ENCODE results near the gene PARVB. TPM values are rescaled to one million over a fixed set of nuclear protein-coding genes. Genes with fewer than 3 reads are reported as not detected.

PARVB gene
- total RNA-seq, 1 experiment from 2014 or later = 35.3 TPM

GRCh38 chr22:44211256-44211945 lies 187.3 kb downstream of the PARVB start:
- Histone ChIP-seq H2AFZ (no peak overlapping the region), H3K4me1 (replicated peaks; ENCODE audit: insufficient read depth) (no peaks in the 10 kb centered on the region), H3K9me3 (ENCODE audit: insufficient read depth, low read depth) (peaks cover 10% of the 10 kb centered on the region; the same call in 1 of the 2 replicates), H3K27me3 (ENCODE audit: insufficient read depth, low read depth) (peaks cover 35% of the 10 kb centered on the region; the same call in 1 of the 2 replicates), H3K79me2 (ENCODE audit: low read depth) (no peaks in the 10 kb centered on the region), H3K9me2 (ENCODE audit: insufficient read depth) (no peaks in the 10 kb centered on the region), H3K27ac (no peak overlapping the region), H3K36me3 (ENCODE audit: low read depth) (no peaks in the 10 kb centered on the region), H4K20me1 (ENCODE audit: insufficient read depth) (no peaks in the 10 kb centered on the region), H3F3A (ENCODE audit: insufficient read depth, low read depth) (no peaks in the 10 kb centered on the region; the same call in 1 of the 2 replicates), H3K4me2 (no peak overlapping the region), H3K4me3 (no peak overlapping the region)
- CTCF ChIA-PET = interaction anchor here (0.7 kb wide), 1 partner anchor 570 kb away, joined by 3 read pairs; no protein-coding TSS in a partner anchor
- POLR2A ChIA-PET (ENCODE audit: unreplicated experiment) = no interaction called here
- no peak for DNase-seq
- TF ChIP-seq CTCF (conservative IDR thresholded peaks at IDR 0.05) = no peak
- TF ChIP-seq EZH2 (IDR thresholded peaks at IDR 0.05; ENCODE audit: low read depth) = no peak
- no TSS peak for BruUV-seq (replicated peaks)
- intact Hi-C loops (cut with micrococcal nuclease; ENCODE audit: unreplicated experiment) = no loop called here

- Histone ChIP-seq H3K4me3 (no peak overlapping the region), H3K27me3 (ENCODE audit: insufficient read depth, low read depth) (peaks cover 30% of the 10 kb centered on the region; the same call in 1 of the 2 replicates), H3K27ac (no peak overlapping the region), H3K36me3 (ENCODE audit: low read depth) (no peaks in the 10 kb centered on the region), H3K9me3 (ENCODE audit: insufficient read depth, low read depth) (peaks cover 10% of the 10 kb centered on the region; the same call in 1 of the 2 replicates), H2AFZ (no peak overlapping the region), H3K9me2 (ENCODE audit: insufficient read depth) (no peaks in the 10 kb centered on the region), H3K79me2 (ENCODE audit: low read depth) (no peaks in the 10 kb centered on the region), H3K4me2 (no peak overlapping the region), H4K20me1 (ENCODE audit: insufficient read depth) (no peaks in the 10 kb centered on the region), H3K4me1 (replicated peaks; ENCODE audit: insufficient read depth) (no peaks in the 10 kb centered on the region), H3F3A (ENCODE audit: insufficient read depth, low read depth) (no peaks in the 10 kb centered on the region; the same call in 1 of the 2 replicates)
- no peak for TF ChIP-seq CTCF (conservative IDR thresholded peaks at IDR 0.05)
- no peak for DNase-seq
- intact Hi-C loops (cut with micrococcal nuclease; ENCODE audit: unreplicated experiment) = no loop called here
- POLR2A ChIA-PET (ENCODE audit: unreplicated experiment) = no interaction called here
- no TSS peak for BruUV-seq (replicated peaks)
- CTCF ChIA-PET = no interaction called here
These were observed 188.1 kb downstream of the PARVB start for GRCh38 chr22:44211946-44212930.

GRCh38 chr22:44212936-44213335 lies 188.8 kb downstream of the PARVB start:
- intact Hi-C loops (cut with micrococcal nuclease; ENCODE audit: unreplicated experiment) = no loop called here
- Histone ChIP-seq H3K4me1 (replicated peaks; ENCODE audit: insufficient read depth) (no peaks in the 10 kb centered on the region), H3K36me3 (ENCODE audit: low read depth) (no peaks in the 10 kb centered on the region), H3K9me3 (ENCODE audit: insufficient read depth, low read depth) (peaks cover 10% of the 10 kb centered on the region; the same call in 1 of the 2 replicates), H3K27ac (no peak overlapping the region), H3F3A (ENCODE audit: insufficient read depth, low read depth) (no peaks in the 10 kb centered on the region; the same call in 1 of the 2 replicates), H3K4me2 (no peak overlapping the region), H4K20me1 (ENCODE audit: insufficient read depth) (no peaks in the 10 kb centered on the region), H3K27me3 (ENCODE audit: insufficient read depth, low read depth) (peaks cover 30% of the 10 kb centered on the region; the same call in 1 of the 2 replicates), H3K79me2 (ENCODE audit: low read depth) (no peaks in the 10 kb centered on the region), H2AFZ (no peak overlapping the region), H3K4me3 (no peak overlapping the region), H3K9me2 (ENCODE audit: insufficient read depth) (no peaks in the 10 kb centered on the region)
- ChIA-PET POLR2A (ENCODE audit: unreplicated experiment) (no interaction called here), CTCF (no interaction called here)
- no peak for DNase-seq
- TF ChIP-seq EZH2 (IDR thresholded peaks at IDR 0.05; ENCODE audit: low read depth) (no peak), CTCF (conservative IDR thresholded peaks at IDR 0.05) (no peak)
- no TSS peak for BruUV-seq (replicated peaks)
